Gastrocnemius medialis (tissue), 4 donors: ENCODE results near the gene RHAG.

Source experiments
- POLR2A ChIP-seq, 2 donors: fragments of 450-650 bp; IDR thresholded peaks; one replicate each; pipeline ENCODE4 v1.6.1; 2017; ENCODE audit warnings: antibody characterized with exemption in 2 of 2, mild to moderate bottlenecking in 2 of 2, moderate library complexity in 2 of 2
- TF ChIP-seq, protein P1 (sequence below), 5 experiments: fragments of 450-650 bp in 3 of 5; fragments of 200-600 bp in 2 of 5; sonication (generic) in 2 of 5; IDR thresholded peaks in 4 of 5; conservative IDR thresholded peaks in 1 of 5; 1 replicate in 4 of 5; 2 replicates in 1 of 5; pipeline ENCODE4 v1.5.1; 2016 to 2019; ENCODE audit warnings: antibody characterized with exemption in 5 of 5, mild to moderate bottlenecking in 3 of 5, moderate library complexity in 3 of 5

- TF ChIP-seq, protein P1, sequence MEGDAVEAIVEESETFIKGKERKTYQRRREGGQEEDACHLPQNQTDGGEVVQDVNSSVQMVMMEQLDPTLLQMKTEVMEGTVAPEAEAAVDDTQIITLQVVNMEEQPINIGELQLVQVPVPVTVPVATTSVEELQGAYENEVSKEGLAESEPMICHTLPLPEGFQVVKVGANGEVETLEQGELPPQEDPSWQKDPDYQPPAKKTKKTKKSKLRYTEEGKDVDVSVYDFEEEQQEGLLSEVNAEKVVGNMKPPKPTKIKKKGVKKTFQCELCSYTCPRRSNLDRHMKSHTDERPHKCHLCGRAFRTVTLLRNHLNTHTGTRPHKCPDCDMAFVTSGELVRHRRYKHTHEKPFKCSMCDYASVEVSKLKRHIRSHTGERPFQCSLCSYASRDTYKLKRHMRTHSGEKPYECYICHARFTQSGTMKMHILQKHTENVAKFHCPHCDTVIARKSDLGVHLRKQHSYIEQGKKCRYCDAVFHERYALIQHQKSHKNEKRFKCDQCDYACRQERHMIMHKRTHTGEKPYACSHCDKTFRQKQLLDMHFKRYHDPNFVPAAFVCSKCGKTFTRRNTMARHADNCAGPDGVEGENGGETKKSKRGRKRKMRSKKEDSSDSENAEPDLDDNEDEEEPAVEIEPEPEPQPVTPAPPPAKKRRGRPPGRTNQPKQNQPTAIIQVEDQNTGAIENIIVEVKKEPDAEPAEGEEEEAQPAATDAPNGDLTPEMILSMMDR (IDR thresholded peaks at IDR 0.05 in 4 of 5, conservative IDR thresholded peaks at IDR 0.05 in 1 of 5), result no peak
- TF ChIP-seq POLR2A (IDR thresholded peaks at IDR 0.05), result no peak
Observed at GRCh38 chr6:49646130-49646824, 9.6 kb upstream of the RHAG start.
